Skeletal muscle cell (primary cell): ENCODE results near the gene ELAVL1.
"Not testable (repeated sequence)": the region's sequence is repeated elsewhere in the genome, so short reads cannot be mapped to it uniquely, and the experiment has no call there.

Experiments
- DNase-seq: peaks from one replicate; pipeline ENCODE4 v3.0.0-alpha.2; 2010; ENCODE audit warnings: low read depth
- H3K4me3 ChIP-seq: 2 replicates; pipeline ENCODE4 v1.5.1; 2011; ENCODE audit warnings: low read depth, mild to moderate bottlenecking, control low read depth, low read length, moderate library complexity

Gene ELAVL1

GRCh38 chr19:7947939-7948338 is 57.5 kb downstream of the ELAVL1 start:
- no peak for DNase-seq
- H3K4me3 ChIP-seq: no peak overlapping the region

GRCh38 chr19:7944177-7944761 is 61.2 kb downstream of the ELAVL1 start:
- peak; percentile 82 for DNase-seq
- H3K4me3 ChIP-seq: peak overlapping the region; percentile 97

GRCh38 chr19:7943444-7944176 is 61.8 kb downstream of the ELAVL1 start, which contains the start of gene TIMM44:
TSS of gene TIMM44 (minus strand) at chr19:7943666. CDS start at chr19:7943651, 15 bp downstream.
- H3K4me3 ChIP-seq: peak within 1 kb of the TSS; percentile 97
- peak; percentile 98 for DNase-seq

- H3K4me3 ChIP-seq: peak overlapping the region; percentile 97
- DNase-seq: no peak
Measured at GRCh38 chr19:7942981-7943443, 62.4 kb downstream of the ELAVL1 start.

- H3K4me3 ChIP-seq: peak overlapping the region; percentile 97
- no peak for DNase-seq
Measured at GRCh38 chr19:7941895-7942596, 63.4 kb downstream of the ELAVL1 start.

- no peak for DNase-seq
- H3K4me3 ChIP-seq: no peak overlapping the region
Measured at GRCh38 chr19:7940841-7941240, 64.6 kb downstream of the ELAVL1 start.

- H3K4me3 ChIP-seq: no peak overlapping the region
- no peak for DNase-seq
Measured at GRCh38 chr19:7934766-7935165, 70.7 kb downstream of the ELAVL1 start.

GRCh38 chr19:7933828-7934725 is 71.4 kb downstream of the ELAVL1 start:
- no peak for DNase-seq
- no peak overlapping the region for H3K4me3 ChIP-seq

GRCh38 chr19:7933411-7933810 is 72.0 kb downstream of the ELAVL1 start:
- H3K4me3 ChIP-seq: no peak overlapping the region
- DNase-seq: no peak

- H3K4me3 ChIP-seq: no peak overlapping the region
- no peak for DNase-seq
Measured at GRCh38 chr19:7932930-7933300, 72.5 kb downstream of the ELAVL1 start.

- no peak overlapping the region for H3K4me3 ChIP-seq
- no peak for DNase-seq
Measured at GRCh38 chr19:7932276-7932929, 73.0 kb downstream of the ELAVL1 start.

- H3K4me3 ChIP-seq: no peak overlapping the region
- DNase-seq: no peak
Measured at GRCh38 chr19:7931221-7932061, 74.0 kb downstream of the ELAVL1 start.

GRCh38 chr19:7930765-7931164 is 74.7 kb downstream of the ELAVL1 start:
- no peak for DNase-seq

GRCh38 chr19:7930030-7930429 is 75.4 kb downstream of the ELAVL1 start:
- H3K4me3 ChIP-seq, DNase-seq: not testable (repeated sequence)

More at GRCh38 chr19:7930765-7931164, 74.7 kb downstream of the ELAVL1 start:
- no peak overlapping the region for H3K4me3 ChIP-seq

- H3K4me3 ChIP-seq: no peak overlapping the region
- DNase-seq: peak; percentile 44
Measured at GRCh38 chr19:7928741-7929701, 76.4 kb downstream of the ELAVL1 start.

GRCh38 chr19:7928334-7928706 is 77.1 kb downstream of the ELAVL1 start:
- no peak for DNase-seq
- no peak overlapping the region for H3K4me3 ChIP-seq
